D721Med (cell line): ENCODE data around the gene HIGD1C.
"Not testable (repeated sequence)": the region's sequence is repeated elsewhere in the genome, so short reads cannot be mapped to it uniquely, and the experiment has no call there.

Experiments
- DNase-seq: peaks from one replicate; pipeline ENCODE4 v3.0.0; 2011; ENCODE audit warnings: low spot score; ENCODE audit not compliant: insufficient read length
- FAIRE-seq: peaks from 2 replicates; lab custom pipeline; 2011; peaks lifted over from hg19 to GRCh38; lab: Jason Lieb, UNC
- TF ChIP-seq, protein P1 (sequence below): IDR thresholded peaks from 2 replicates; pipeline ENCODE4 v1.5.1; 2012; ENCODE audit warnings: mild to moderate bottlenecking, control low read depth; ENCODE audit not compliant: insufficient read depth; ENCODE audit errors: missing control alignments

Gene HIGD1C

GRCh38 chr12:50923361-50924130 lies 28.8 kb upstream of the HIGD1C start:
- no peak for FAIRE-seq
- no peak for DNase-seq
- TF ChIP-seq, protein P1, sequence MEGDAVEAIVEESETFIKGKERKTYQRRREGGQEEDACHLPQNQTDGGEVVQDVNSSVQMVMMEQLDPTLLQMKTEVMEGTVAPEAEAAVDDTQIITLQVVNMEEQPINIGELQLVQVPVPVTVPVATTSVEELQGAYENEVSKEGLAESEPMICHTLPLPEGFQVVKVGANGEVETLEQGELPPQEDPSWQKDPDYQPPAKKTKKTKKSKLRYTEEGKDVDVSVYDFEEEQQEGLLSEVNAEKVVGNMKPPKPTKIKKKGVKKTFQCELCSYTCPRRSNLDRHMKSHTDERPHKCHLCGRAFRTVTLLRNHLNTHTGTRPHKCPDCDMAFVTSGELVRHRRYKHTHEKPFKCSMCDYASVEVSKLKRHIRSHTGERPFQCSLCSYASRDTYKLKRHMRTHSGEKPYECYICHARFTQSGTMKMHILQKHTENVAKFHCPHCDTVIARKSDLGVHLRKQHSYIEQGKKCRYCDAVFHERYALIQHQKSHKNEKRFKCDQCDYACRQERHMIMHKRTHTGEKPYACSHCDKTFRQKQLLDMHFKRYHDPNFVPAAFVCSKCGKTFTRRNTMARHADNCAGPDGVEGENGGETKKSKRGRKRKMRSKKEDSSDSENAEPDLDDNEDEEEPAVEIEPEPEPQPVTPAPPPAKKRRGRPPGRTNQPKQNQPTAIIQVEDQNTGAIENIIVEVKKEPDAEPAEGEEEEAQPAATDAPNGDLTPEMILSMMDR: no peak

GRCh38 chr12:50924131-50924438 lies 28.3 kb upstream of the HIGD1C start:
- DNase-seq (no peak), FAIRE-seq (no peak)
- TF ChIP-seq, protein P1: no peak

DNA sequence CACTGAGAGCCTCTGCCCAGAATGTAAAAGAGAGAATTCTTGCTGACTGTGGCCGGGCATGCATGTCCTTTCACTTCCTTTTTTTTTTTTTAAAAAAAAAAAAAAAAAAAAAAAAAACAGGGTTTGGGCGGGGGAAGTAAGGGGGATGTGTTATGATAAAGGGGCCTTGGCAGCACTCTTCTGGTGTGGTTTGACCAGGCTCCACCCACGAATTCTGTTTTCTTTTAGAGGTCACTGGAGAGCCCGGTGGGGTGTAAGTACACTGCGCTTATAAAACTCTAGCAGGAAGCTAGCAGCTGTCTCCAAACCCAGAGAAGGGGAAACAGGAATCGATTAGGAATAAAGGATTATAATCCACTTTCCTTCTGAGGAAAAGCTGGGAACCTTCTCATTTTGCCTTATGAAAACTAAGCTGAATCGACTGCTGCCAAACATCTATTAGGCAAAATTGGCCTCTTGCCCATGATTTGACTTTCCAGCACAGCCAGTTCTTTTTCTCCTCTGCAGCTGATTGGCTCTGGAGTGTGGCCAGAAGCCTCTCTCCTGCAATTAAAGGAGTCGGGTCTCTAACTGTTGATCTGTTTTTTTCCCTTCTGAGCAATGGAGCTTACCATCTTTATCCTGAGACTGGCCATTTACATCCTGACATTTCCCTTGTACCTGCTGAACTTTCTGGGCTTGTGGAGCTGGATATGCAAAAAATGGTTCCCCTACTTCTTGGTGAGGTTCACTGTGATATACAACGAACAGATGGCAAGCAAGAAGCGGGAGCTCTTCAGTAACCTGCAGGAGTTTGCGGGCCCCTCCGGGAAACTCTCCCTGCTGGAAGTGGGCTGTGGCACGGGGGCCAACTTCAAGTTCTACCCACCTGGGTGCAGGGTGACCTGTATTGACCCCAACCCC lies 27.7 kb upstream of the HIGD1C start:
- no peak for FAIRE-seq
- TF ChIP-seq, protein P1: no peak
- DNase-seq: no peak

GRCh38 chr12:50925342-50925651 lies 27.0 kb upstream of the HIGD1C start:
- TF ChIP-seq, protein P1: no peak
- no peak for DNase-seq
- no peak for FAIRE-seq

GRCh38 chr12:50925920-50926319 lies 26.4 kb upstream of the HIGD1C start:
- DNase-seq (no peak), FAIRE-seq (no peak)
- TF ChIP-seq, protein P1: no peak

- no peak for DNase-seq
- TF ChIP-seq, protein P1: no peak
- no peak for FAIRE-seq
Observed at GRCh38 chr12:50926415-50926814, 25.9 kb upstream of the HIGD1C start.

DNA sequence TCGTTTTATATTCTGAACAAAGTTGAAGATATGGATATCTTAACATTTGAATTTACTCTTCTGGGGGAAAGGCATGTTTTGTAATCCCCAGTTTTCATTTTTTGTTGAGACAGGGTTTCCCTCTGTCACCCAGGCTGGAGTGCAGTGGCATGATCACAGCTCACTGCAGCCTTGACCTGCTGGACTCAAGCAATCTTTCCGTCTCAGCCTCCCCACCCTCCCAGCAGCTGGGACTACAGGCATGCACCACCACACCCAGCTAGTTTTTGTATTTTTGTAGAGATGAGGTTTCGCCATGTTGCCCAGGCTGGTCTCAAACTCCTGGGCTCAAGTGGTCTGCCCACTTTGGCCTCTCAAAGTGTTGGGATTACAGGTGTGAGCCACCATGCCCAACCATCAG lies 25.4 kb upstream of the HIGD1C start:
- not testable (repeated sequence) for FAIRE-seq

More for the DNA sequence above, 25.4 kb upstream of the HIGD1C start:
- DNase-seq: not testable (repeated sequence)
